GM19043 (cell line): ENCODE data around the gene NIF3L1.

Experiments used
- ATAC-seq: cut with Tn5 transposase; IDR thresholded peaks from one replicate; pipeline ENCODE4 v1.9.1; 2021; ENCODE audit warnings: low read depth; ENCODE audit not compliant: unreplicated experiment

Gene NIF3L1

GRCh38 chr2:200888704-200889625 lies at the start of gene NIF3L1, which contains the start of gene PPIL3:
Gene NIF3L1 (plus strand): TSS chr2:200889371. CDS start chr2:200891944, 2,573 bp downstream.
Gene PPIL3 (minus strand): TSS chr2:200889077. CDS start chr2:200887615, 1,462 bp downstream.
- peak; percentile 88 for ATAC-seq

DNA sequence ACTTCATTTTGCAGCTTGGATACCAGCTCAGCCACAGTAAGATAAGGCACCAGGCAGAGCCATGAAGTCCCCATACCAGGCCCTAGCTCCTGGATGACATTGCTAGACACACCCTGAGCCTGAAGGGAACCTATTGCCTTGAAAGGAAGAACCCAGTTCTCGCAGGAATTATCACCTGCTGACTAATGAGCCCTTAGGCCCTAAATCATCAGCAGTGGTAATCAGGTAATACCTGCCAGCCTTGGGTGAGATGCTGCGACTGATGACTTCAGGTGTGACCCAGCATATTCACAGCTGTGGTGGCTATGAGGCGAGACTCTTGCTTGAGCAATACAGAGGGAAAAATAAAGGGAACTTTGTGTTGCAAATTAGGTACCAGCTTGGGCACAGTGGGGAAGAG lies 49.7 kb upstream of the NIF3L1 start:
- no peak for ATAC-seq

DNA sequence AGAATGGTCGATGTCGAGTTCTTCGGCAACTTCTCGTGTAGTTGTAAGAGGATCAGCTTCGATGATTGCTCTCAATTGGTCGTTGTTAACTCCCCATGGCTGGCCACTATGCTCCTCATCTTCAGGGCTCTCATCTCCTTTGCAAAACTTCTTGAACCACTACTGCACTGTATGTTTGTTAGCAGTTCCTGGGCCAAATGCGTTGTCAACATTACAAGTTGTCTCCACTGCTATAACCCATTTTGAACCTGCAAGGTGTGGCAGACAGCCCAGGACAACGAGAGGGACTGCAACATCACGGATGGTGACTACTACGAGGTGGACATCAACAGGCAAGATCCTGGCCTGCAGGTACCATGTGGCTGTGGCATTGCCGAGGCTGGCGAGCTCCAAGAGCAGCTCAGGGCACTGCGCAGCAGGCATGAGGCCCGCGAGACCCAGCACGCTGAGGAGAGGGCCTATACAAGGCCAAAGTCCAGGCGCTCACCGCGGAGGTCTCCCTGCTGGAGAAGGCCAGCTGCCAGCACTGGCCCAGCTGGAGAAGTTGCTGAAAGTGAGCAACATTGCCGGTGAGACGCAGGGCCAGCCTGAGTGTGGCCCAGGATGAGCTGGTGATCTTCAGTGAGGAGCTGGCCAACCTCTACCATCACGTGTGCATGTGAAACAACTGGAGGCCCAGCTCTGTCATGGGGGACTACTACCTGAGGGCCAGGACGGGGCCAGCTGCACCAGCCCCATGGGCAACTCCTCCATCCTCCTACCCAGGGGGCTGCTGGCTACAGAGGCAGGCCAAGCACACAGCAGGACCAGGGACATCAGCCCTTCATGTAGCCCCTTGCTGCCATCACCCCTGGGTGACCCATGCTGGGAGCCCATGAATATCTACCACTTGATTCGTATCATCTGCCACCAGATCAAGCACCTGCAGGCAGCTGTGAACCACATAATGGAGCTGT lies 44.9 kb upstream of the NIF3L1 start:
- ATAC-seq, result no peak

DNA sequence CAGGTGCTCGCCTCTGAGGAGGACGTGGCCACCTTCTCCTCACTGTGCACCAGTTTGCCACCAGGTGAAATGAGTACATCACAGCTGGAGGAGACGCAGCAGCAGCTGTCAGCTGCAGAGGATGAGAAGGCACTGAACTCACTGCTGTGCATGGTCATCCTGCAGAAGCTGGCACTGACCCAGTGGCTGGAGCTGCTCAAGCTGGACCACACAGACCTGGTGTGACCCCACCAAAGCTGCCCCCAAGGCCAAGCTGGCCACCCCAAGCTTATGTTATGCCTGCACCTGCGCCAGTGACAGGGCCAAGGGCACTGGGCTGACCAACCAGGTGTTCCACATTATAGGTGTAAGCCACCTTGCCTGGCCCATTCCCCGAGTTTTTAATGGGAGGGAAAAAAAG lies 44.0 kb upstream of the NIF3L1 start:
- ATAC-seq, result no peak

GRCh38 chr2:200845669-200846325 lies 43.4 kb upstream of the NIF3L1 start:
- no peak for ATAC-seq

- no peak for ATAC-seq
Measured at GRCh38 chr2:200847269-200847668, 41.9 kb upstream of the NIF3L1 start.

GRCh38 chr2:200847939-200848338 lies 41.2 kb upstream of the NIF3L1 start:
- no peak for ATAC-seq

GRCh38 chr2:200850512-200851256 lies 38.5 kb upstream of the NIF3L1 start:
- no peak for ATAC-seq

GRCh38 chr2:200851398-200852248 lies 37.5 kb upstream of the NIF3L1 start:
- ATAC-seq, result no peak

- no peak for ATAC-seq
Measured at GRCh38 chr2:200852605-200853004, 36.6 kb upstream of the NIF3L1 start.

DNA sequence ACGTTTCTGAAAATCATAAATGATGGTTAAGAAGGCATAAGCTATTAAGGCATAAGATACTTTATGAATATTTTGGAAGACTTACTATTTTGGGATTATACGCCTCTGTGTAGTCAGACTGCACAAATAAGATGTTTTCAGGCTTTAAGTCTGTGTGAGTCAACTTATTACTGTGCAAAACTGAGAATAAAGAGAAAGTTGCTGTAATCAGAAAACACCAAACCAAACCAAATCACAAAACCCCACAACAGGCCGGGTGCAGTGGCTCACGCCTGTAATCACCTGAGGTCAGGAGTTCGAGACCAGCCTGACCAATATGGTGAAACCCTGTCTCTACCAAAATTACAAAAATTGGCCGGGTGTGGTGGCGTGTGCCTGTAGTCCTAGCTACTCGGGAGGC lies 32.4 kb upstream of the NIF3L1 start:
- ATAC-seq, result no peak

- ATAC-seq, result no peak
Measured at GRCh38 chr2:200860092-200860795, 28.9 kb upstream of the NIF3L1 start.

- ATAC-seq, result no peak
Measured at GRCh38 chr2:200861617-200862155, 27.5 kb upstream of the NIF3L1 start.

DNA sequence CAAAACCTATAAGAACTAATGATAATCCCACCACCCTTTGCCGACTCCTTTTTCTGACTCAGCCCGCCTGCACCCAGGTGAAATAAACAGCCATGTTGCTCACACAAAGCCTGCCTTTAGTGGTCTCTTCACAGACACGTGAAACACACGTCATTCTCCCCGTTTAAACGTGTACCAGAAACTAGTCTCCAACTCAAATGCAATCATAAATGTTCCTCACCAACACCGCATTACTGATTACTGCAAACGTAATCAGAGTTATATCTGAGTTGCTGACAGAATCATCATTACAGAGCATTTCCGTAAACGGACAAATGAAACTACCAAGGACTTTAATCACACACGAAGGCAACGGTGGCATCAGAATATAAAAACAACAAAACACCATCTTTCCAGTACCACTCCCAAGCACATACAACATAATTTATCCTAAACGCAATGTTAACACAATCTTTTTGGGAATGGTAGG lies 26.6 kb upstream of the NIF3L1 start:
- ATAC-seq, result no peak

- ATAC-seq, result no peak
Measured at GRCh38 chr2:200863782-200864175, 25.4 kb upstream of the NIF3L1 start.

DNA sequence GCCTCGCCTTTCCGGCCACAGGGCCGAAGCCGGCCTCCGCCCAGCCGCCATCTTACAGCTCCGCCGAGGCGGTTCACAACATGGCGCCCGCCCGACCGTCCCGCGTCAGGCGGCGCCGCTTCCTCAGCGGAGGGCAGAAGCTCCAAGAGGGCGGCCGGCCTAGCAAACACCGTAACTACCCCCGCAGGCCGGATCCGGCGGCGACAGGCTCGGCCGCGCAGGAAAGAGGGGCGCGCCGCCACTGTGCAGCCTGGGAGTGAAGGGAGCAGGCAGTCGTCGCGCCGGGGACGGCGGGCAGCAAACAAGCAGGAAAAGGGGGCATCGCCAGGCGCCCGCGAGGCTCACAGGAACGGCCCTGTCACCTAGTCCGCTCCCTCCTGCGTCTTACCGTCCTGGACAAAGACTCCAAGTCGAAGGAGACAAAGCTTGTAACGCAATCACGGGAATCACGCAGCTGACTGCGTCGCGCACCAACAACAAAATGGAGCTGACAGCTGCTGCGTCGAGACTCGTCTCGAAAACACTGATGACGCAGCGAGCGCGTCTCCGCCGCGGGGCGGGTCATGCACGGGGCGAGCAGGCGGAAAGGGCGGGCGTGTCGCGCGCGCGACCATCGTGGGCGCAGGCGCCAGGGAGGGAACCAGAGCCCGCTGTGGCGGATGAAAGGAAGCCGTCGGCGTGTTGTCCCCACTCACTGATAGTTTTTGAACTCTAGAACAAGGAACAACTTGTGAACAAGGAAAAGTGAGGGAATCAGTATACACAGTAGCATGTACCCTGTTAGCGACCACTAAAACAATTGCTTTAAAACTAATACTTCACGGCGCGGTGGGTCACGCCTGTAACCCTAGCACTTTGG lies 24.8 kb upstream of the NIF3L1 start, which contains the start of gene CLK1:
TSS of gene CLK1 (minus strand) at position 483 of the 859 bp plus-strand sequence. CDS start 2,796 bp downstream, outside the sequence.
- peak; percentile 76 for ATAC-seq

DNA sequence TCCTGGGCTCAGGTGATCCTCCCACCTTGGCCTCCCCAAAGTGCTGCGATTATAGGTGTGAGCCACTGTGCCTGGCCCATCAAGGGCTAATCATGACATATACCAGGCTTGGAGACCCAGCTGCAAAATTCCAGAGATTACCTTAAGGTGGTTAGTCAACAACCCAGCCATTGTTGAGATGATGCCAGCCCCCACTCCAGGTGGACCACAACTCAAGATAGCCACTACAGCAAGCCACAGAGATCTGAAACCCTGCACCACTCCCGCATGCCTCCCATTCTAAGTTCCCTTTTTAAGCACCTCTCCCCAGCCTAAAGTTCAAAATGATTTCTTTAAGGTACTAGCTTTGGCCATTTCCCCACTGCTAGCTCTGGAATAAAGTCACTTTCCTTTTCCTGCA lies 20.2 kb upstream of the NIF3L1 start:
- no peak for ATAC-seq
